Mucosa of stomach (tissue), 1 donor: ENCODE results near the gene CHPF.

Source experiments
- H3K27me3 ChIP-seq: one replicate; pipeline ENCODE4 v1.7.0; 2013; ENCODE audit warnings: mild to moderate bottlenecking, low read length; ENCODE audit not compliant: control insufficient read depth, insufficient read depth
- H3K36me3 ChIP-seq: one replicate; pipeline ENCODE4 v1.7.0; 2013; ENCODE audit warnings: low read length; ENCODE audit not compliant: control insufficient read depth, insufficient read depth
- H3K4me1 ChIP-seq: one replicate; pipeline ENCODE4 v1.7.0; 2013; ENCODE audit warnings: mild to moderate bottlenecking, low read length; ENCODE audit not compliant: control insufficient read depth, insufficient read depth
- H3K4me3 ChIP-seq: one replicate; pipeline ENCODE4 v1.7.0; 2013; ENCODE audit warnings: low read length
- H3K9ac ChIP-seq: one replicate; pipeline ENCODE4 v1.7.0; 2013; ENCODE audit warnings: mild to moderate bottlenecking, low read length, moderate library complexity
- H3K9me3 ChIP-seq: one replicate; pipeline ENCODE4 v1.7.0; 2013; ENCODE audit warnings: mild to moderate bottlenecking, low read length, moderate library complexity; ENCODE audit not compliant: control insufficient read depth
- donor health status: Pancreatic carcinoma.

CHPF gene

DNA sequence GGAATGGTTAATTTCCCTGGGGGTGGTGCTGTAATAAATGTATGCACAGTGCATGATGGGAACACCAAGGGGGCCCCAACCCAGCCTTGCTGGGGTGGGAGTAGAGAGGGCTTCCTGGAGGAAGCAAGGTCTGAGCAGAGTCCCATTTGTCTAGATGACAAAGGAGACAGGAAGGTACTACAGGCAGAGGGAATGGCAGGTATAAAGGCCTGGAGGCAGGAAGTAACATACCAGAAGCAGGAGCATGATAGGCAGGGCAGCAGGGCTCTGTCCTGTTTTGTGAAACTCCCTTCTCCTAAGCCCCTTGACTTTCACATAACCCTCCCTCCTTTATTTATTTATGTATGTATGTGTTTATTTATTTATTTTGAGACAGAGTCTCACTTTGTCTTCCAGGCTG lies 41.0 kb downstream of the CHPF start:
- H3K36me3 ChIP-seq: peaks cover 19% of the 10 kb centered on the region
- no peak overlapping the region for H3K9ac ChIP-seq
- H3K27me3 ChIP-seq: peaks cover 2% of the 10 kb centered on the region

GRCh38 chr2:219501849-219502248 lies 41.8 kb downstream of the CHPF start:
- H3K4me3 ChIP-seq: no peak overlapping the region
- H3K36me3 ChIP-seq: peaks cover 19% of the 10 kb centered on the region
- peaks cover 25% of the 10 kb centered on the region for H3K4me1 ChIP-seq
- no peaks in the 10 kb centered on the region for H3K9me3 ChIP-seq
- peaks cover 9% of the 10 kb centered on the region for H3K27me3 ChIP-seq
- H3K9ac ChIP-seq: no peak overlapping the region

More for the DNA sequence above, 41.0 kb downstream of the CHPF start:
- Histone ChIP-seq H3K4me3 (no peak overlapping the region), H3K4me1 (peaks cover 17% of the 10 kb centered on the region), H3K9me3 (no peaks in the 10 kb centered on the region)

DNA sequence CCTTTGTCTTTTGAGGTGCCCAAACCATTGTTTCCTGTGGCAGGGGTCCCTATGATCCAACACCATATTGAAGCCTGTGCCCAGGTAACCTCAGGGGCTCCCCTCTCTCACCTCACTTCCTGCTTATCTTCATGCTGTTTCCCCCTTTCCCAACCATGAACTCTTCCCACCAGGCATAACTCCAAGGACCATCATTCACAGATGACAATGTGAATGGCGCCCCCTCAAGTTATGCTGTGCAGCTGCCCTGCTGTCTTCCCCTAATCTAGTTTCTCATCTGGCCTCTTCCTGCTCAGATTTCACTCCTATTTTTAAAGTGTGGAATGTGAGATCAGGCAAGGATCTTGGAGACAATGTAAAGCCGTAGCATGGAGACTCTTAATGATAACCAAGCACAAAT lies 43.5 kb downstream of the CHPF start:
- Histone ChIP-seq H3K9me3 (no peaks in the 10 kb centered on the region), H3K4me1 (peaks cover 26% of the 10 kb centered on the region), H3K27me3 (peaks cover 26% of the 10 kb centered on the region), H3K36me3 (peaks cover 5% of the 10 kb centered on the region), H3K4me3 (no peak overlapping the region), H3K9ac (no peak overlapping the region)

GRCh38 chr2:219499555-219499954 lies 44.1 kb downstream of the CHPF start:
- Histone ChIP-seq H3K4me3 (peak overlapping the region; percentile 96), H3K27me3 (peaks cover 32% of the 10 kb centered on the region), H3K9ac (peak overlapping the region; percentile 94), H3K9me3 (no peaks in the 10 kb centered on the region), H3K4me1 (peaks cover 26% of the 10 kb centered on the region), H3K36me3 (peaks cover under 1% of the 10 kb centered on the region)

DNA sequence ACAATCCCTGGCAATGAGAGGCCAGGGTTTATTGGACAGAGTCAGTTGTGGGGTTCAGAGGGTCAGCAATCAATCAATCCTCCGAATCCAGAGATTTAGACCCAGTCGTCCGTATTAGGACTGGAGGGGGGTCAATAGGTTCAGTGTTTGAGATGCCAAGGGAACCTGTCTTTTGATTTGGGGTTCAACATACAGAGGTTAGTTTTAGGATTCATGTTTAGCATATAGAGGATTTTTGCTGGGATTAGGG lies 44.6 kb downstream of the CHPF start:
- H3K36me3 ChIP-seq: no peaks in the 10 kb centered on the region
- peak overlapping the region; percentile 96 for H3K4me3 ChIP-seq
- peaks cover 26% of the 10 kb centered on the region for H3K4me1 ChIP-seq
- H3K9me3 ChIP-seq: no peaks in the 10 kb centered on the region
- peak overlapping the region; percentile 94 for H3K9ac ChIP-seq
- H3K27me3 ChIP-seq: peaks cover 36% of the 10 kb centered on the region

GRCh38 chr2:219498280-219499057 lies 45.1 kb downstream of the CHPF start, which contains the start of gene GMPPA:
TSS of gene GMPPA (plus strand) at chr2:219498891. CDS start at chr2:219499976, 1,085 bp downstream.
- peaks cover 41% of the 10 kb centered on the region for H3K27me3 ChIP-seq
- peak within 1 kb of the TSS; percentile 94 for H3K9ac ChIP-seq
- no peaks in the 10 kb centered on the region for H3K9me3 ChIP-seq
- H3K4me3 ChIP-seq: peak within 1 kb of the TSS; percentile 96
- no peaks in the 10 kb centered on the region for H3K36me3 ChIP-seq
- peaks cover 26% of the 10 kb centered on the region for H3K4me1 ChIP-seq

GRCh38 chr2:219497495-219498279 lies 45.9 kb downstream of the CHPF start:
- Histone ChIP-seq H3K4me3 (peak overlapping the region; percentile 96), H3K9ac (peak overlapping the region; percentile 94), H3K36me3 (no peaks in the 10 kb centered on the region), H3K4me1 (peaks cover 26% of the 10 kb centered on the region), H3K9me3 (no peaks in the 10 kb centered on the region), H3K27me3 (peaks cover 48% of the 10 kb centered on the region)

DNA sequence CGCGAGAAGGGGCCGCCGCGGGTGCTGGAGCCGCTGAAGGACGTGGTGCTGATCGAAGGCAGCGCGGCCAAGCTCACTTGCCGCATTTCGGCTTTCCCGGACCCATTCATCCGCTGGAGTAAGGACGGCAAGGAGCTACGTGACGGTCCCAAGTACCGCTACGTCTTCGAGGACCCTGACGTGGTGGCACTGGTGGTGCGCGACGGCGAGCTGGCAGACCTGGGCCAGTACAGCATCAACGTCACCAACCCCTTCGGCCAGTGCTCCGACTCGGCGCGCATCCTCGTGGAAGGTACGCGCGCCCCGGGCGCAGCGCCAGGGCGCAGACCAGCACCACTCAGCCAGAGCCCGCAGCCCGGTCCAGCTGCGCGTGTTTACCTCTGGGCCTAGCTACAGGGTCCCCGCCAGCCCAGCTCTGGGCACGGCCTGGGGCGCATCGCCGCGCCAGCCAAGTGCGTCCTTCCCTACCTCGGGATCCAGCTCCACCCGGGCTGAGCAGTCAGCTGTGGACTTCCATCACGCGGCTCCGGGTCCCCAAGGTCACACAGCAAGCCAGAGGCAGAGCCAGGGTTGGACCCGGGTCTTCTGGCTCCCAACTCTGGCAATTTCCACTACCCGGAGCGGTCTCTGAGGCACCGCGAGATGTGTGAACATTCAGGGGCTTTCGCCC lies 46.6 kb downstream of the CHPF start:
- no peaks in the 10 kb centered on the region for H3K36me3 ChIP-seq
- peaks cover 26% of the 10 kb centered on the region for H3K4me1 ChIP-seq
- H3K27me3 ChIP-seq: peaks cover 53% of the 10 kb centered on the region
- H3K9me3 ChIP-seq: no peaks in the 10 kb centered on the region
- H3K4me3 ChIP-seq: no peak overlapping the region
- no peak overlapping the region for H3K9ac ChIP-seq

- Histone ChIP-seq H3K9me3 (no peaks in the 10 kb centered on the region), H3K4me1 (peaks cover 26% of the 10 kb centered on the region), H3K4me3 (no peak overlapping the region), H3K9ac (no peak overlapping the region), H3K36me3 (no peaks in the 10 kb centered on the region), H3K27me3 (peaks cover 56% of the 10 kb centered on the region)
These were observed 47.3 kb downstream of the CHPF start for GRCh38 chr2:219496247-219496824.

DNA sequence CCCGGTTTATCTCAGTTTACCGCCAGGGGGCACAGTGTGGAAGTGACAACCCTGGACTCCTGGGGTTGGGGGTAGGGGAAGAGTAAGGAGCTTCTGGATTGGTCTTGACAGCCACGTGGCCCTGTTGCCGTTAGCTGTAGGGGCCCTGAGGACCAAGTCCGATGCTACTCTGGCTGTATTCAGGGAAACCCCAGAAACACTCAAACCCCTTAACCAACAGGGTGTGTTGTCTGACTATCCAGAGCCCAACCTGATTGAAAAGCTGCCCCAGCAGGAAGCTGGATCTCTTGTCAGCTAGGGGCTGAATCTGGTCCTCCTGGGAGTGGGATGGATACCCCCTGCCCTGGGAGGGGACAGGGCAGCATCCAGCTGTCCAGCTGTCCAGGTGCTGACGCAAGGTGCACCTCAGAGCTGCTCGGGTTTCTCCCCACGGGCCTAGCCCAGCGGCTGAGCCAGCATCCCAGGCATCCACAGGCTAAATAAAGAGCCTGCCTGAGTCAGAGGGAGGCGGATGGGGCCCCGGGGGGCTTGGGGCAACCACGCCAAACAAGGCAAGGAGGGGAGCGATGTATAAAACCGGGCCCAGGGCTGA lies 48.0 kb downstream of the CHPF start:
- peaks cover 26% of the 10 kb centered on the region for H3K4me1 ChIP-seq
- H3K4me3 ChIP-seq: no peak overlapping the region
- peaks cover 61% of the 10 kb centered on the region for H3K27me3 ChIP-seq
- H3K36me3 ChIP-seq: no peaks in the 10 kb centered on the region
- H3K9me3 ChIP-seq: no peaks in the 10 kb centered on the region
- H3K9ac ChIP-seq: no peak overlapping the region

DNA sequence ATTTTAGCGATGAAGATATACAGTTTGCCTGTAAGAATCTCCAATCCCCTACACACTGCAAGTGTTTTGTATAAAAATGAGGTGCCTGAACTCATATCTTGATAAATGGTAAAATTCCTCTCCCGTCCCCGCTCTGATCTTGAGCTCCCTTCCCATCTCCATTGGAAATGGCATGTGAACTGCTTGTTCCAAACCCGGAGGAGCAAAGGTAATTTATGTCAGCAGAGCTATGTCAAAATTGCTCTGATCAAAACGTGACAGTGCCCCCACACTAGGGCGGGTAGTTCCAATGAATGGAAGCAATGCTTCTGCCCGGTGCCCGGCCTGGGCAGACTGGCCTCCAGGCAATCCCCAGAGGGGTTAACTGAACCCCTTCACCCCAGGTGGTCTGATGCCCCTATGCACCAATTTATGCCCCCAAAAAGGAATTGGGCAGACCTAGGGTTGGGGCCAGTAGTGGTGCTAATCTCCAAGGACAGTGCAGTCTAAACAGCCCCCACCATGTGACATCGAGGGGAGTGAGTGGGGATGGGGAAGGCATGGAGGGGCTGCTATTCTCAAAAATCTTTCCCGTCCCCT lies 48.6 kb downstream of the CHPF start:
- H3K36me3 ChIP-seq: no peaks in the 10 kb centered on the region
- H3K4me3 ChIP-seq: no peak overlapping the region
- no peaks in the 10 kb centered on the region for H3K9me3 ChIP-seq
- H3K9ac ChIP-seq: no peak overlapping the region
- peaks cover 64% of the 10 kb centered on the region for H3K27me3 ChIP-seq
- peaks cover 24% of the 10 kb centered on the region for H3K4me1 ChIP-seq
